Type B pancreatic cell (in vitro differentiated cells): ENCODE data around the gene C3orf20. TPM values are rescaled to one million over a fixed set of nuclear protein-coding genes. Genes with fewer than 3 reads are reported as not detected.

ENCODE experiments used
- DNase-seq: peaks from one replicate; pipeline ENCODE4 v3.0.0; 2021; ENCODE audit warnings: mixed read lengths; ENCODE audit not compliant: unreplicated experiment; ENCODE audit errors: extremely low spot score
- H3K27ac Mint-ChIP-seq: 2 replicates; pipeline ENCODE4 v1.8.0; 2021; ENCODE audit warnings: mild to moderate bottlenecking, mixed read lengths
- H3K27me3 Mint-ChIP-seq: 2 replicates; pipeline ENCODE4 v1.8.0; 2021; ENCODE audit warnings: mixed read lengths
- H3K36me3 Mint-ChIP-seq: 2 replicates; pipeline ENCODE4 v1.8.0; 2021; ENCODE audit warnings: mixed read lengths
- H3K4me1 Mint-ChIP-seq: one replicate; pipeline ENCODE4 v1.8.0; 2021; ENCODE audit warnings: mixed read lengths; ENCODE audit not compliant: unreplicated experiment
- H3K4me3 Mint-ChIP-seq: 2 replicates; pipeline ENCODE4 v1.8.0; 2021; ENCODE audit warnings: mild to moderate bottlenecking, mixed read lengths
- H3K9me3 Mint-ChIP-seq: 2 replicates; pipeline ENCODE4 v1.8.0; 2021; ENCODE audit warnings: mixed read lengths
- CTCF ChIP-seq: fragments of 200-600 bp; sonication (generic); conservative IDR thresholded peaks from 2 replicates; pipeline ENCODE4 v1.5.0; 2021; ENCODE audit warnings: antibody characterized with exemption, mild to moderate bottlenecking
- total RNA-seq: library from RNA; stranded (reverse); gene quantifications from 2 replicates; pipeline ENCODE4 v1.2.1, GENCODE V29; 2021; ENCODE audit warnings: low replicate concordance

C3orf20 gene
- total RNA-seq, 1 donor from 2014 or later = 0.24 TPM

- no peak for DNase-seq
- no peaks in the 10 kb centered on the region for H3K4me1 Mint-ChIP-seq
- H3K27me3 Mint-ChIP-seq = peaks cover 79% of the 10 kb centered on the region
- H3K27ac Mint-ChIP-seq = no peak overlapping the region
- no peak overlapping the region for H3K4me3 Mint-ChIP-seq
- no peaks in the 10 kb centered on the region for H3K9me3 Mint-ChIP-seq
- no peaks in the 10 kb centered on the region for H3K36me3 Mint-ChIP-seq
- TF ChIP-seq CTCF = no peak
These were observed 40.1 kb upstream of the C3orf20 start for GRCh38 chr3:14634763-14635400.

- Mint-ChIP-seq H3K4me1 (no peaks in the 10 kb centered on the region), H3K27me3 (peaks cover 82% of the 10 kb centered on the region), H3K9me3 (no peaks in the 10 kb centered on the region), H3K27ac (no peak overlapping the region), H3K36me3 (no peaks in the 10 kb centered on the region), H3K4me3 (no peak overlapping the region)
- no peak for TF ChIP-seq CTCF
- no peak for DNase-seq
These were observed 38.3 kb upstream of the C3orf20 start for GRCh38 chr3:14636496-14637087.

GRCh38 chr3:14640157-14640562 lies 34.8 kb upstream of the C3orf20 start:
- H3K27ac Mint-ChIP-seq = no peak overlapping the region
- H3K4me1 Mint-ChIP-seq = no peaks in the 10 kb centered on the region
- peaks cover 82% of the 10 kb centered on the region for H3K27me3 Mint-ChIP-seq
- no peak for TF ChIP-seq CTCF
- no peaks in the 10 kb centered on the region for H3K9me3 Mint-ChIP-seq
- H3K4me3 Mint-ChIP-seq = no peak overlapping the region
- H3K36me3 Mint-ChIP-seq = no peaks in the 10 kb centered on the region
- DNase-seq = no peak

GRCh38 chr3:14640734-14641133 lies 34.2 kb upstream of the C3orf20 start:
- no peaks in the 10 kb centered on the region for H3K9me3 Mint-ChIP-seq
- no peak overlapping the region for H3K27ac Mint-ChIP-seq

GRCh38 chr3:14641346-14641745 lies 33.6 kb upstream of the C3orf20 start:
- H3K27me3 Mint-ChIP-seq = peaks cover 78% of the 10 kb centered on the region
- no peak overlapping the region for H3K27ac Mint-ChIP-seq
- no peak overlapping the region for H3K4me3 Mint-ChIP-seq

More at GRCh38 chr3:14640734-14641133, 34.2 kb upstream of the C3orf20 start:
- DNase-seq = no peak
- Mint-ChIP-seq H3K36me3 (no peaks in the 10 kb centered on the region), H3K4me3 (no peak overlapping the region), H3K27me3 (peaks cover 81% of the 10 kb centered on the region), H3K4me1 (no peaks in the 10 kb centered on the region)
- no peak for TF ChIP-seq CTCF

More at GRCh38 chr3:14641346-14641745, 33.6 kb upstream of the C3orf20 start:
- no peaks in the 10 kb centered on the region for H3K4me1 Mint-ChIP-seq
- TF ChIP-seq CTCF = no peak
- H3K36me3 Mint-ChIP-seq = no peaks in the 10 kb centered on the region
- no peaks in the 10 kb centered on the region for H3K9me3 Mint-ChIP-seq
- DNase-seq = no peak
